ENCODE data around the gene MBP.
A peak's percentile ranks its signal among the peaks of the same experiment; 100 is the strongest.

Gene MBP

GRCh38 chr18:77113361-77114151 is 19.0 kb downstream of the MBP start:
- H3K4me2 ChIP-seq (ENCODE audit: low read length), result no peak overlapping the region
- no peaks in the 10 kb centered on the region for H3K79me1 ChIP-seq (ENCODE audit: low read length)
- H3K18ac ChIP-seq (ENCODE audit: low read length), result no peak overlapping the region
- H3K27me3 ChIP-seq (ENCODE audit: insufficient read depth, low read length, poor library complexity), result no peaks in the 10 kb centered on the region
- WGBS (ENCODE audit: extremely low coverage, insufficient coverage, low lambda C conversion rate), result no CpG with 5 or more reads among the region's 15 CpGs
- H2BK5ac ChIP-seq (ENCODE audit: low read length), result peak overlapping the region; percentile 3
- H2BK15ac ChIP-seq (replicated peaks; ENCODE audit: low read depth), result no peak overlapping the region
- H3K4me3 ChIP-seq (ENCODE audit: low read length), result no peak overlapping the region
- H3K23ac ChIP-seq (ENCODE audit: low read length), result peak overlapping the region; percentile 53
- no peak overlapping the region for H3K4ac ChIP-seq (ENCODE audit: low read depth, low read length)
- no peak overlapping the region for H4K8ac ChIP-seq (ENCODE audit: low read depth, low read length)
- H2AK5ac ChIP-seq (ENCODE audit: low read length), result no peak overlapping the region
- no peak overlapping the region for H3K27ac ChIP-seq (ENCODE audit: low read depth, low read length)
- H2BK120ac ChIP-seq (ENCODE audit: low read depth, low read length), result no peak overlapping the region
- H3K9ac ChIP-seq (ENCODE audit: low read length), result no peak overlapping the region
- no peak overlapping the region for H4K5ac ChIP-seq (ENCODE audit: low read length)
- no peaks in the 10 kb centered on the region for H3K79me2 ChIP-seq (ENCODE audit: control insufficient read depth, insufficient read depth, low read length)
- H3K36me3 ChIP-seq (ENCODE audit: control insufficient read depth, insufficient read depth, low read length), result no peaks in the 10 kb centered on the region
- H3K56ac ChIP-seq (ENCODE audit: low read length), result no peak overlapping the region
- peaks cover 7% of the 10 kb centered on the region for H3K4me1 ChIP-seq (ENCODE audit: control insufficient read depth, low read depth, low read length)
- DNase-seq, result peak; percentile 32

DNA sequence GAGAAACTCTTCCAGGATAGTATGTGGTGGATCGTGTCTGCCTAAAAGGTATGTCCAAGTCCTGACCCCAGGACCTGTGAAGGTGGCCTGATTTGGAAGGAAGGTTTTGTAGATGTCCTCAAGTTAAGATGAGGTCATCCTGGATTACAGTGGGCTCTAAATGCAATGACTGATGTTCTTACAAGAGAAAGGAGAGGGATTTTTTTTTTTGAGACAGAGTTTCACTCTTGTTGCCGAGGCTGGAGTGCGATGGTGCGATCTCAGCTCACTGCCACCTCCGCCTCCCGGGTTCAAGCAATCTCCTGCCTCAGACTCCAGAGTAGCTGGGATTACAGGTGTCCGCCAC is 19.9 kb downstream of the MBP start:
- H3K79me2 ChIP-seq (ENCODE audit: control insufficient read depth, insufficient read depth, low read length), result no peaks in the 10 kb centered on the region
- no peak for DNase-seq
- H3K9ac ChIP-seq (ENCODE audit: low read length), result no peak overlapping the region
- H3K36me3 ChIP-seq (ENCODE audit: control insufficient read depth, insufficient read depth, low read length), result no peaks in the 10 kb centered on the region
- no peaks in the 10 kb centered on the region for H3K27me3 ChIP-seq (ENCODE audit: insufficient read depth, low read length, poor library complexity)
- peaks cover 7% of the 10 kb centered on the region for H3K4me1 ChIP-seq (ENCODE audit: control insufficient read depth, low read depth, low read length)
- no peak overlapping the region for H3K18ac ChIP-seq (ENCODE audit: low read length)
- no peak overlapping the region for H4K5ac ChIP-seq (ENCODE audit: low read length)
- no peak overlapping the region for H3K23ac ChIP-seq (ENCODE audit: low read length)
- no peak overlapping the region for H3K27ac ChIP-seq (ENCODE audit: low read depth, low read length)
- H3K4ac ChIP-seq (ENCODE audit: low read depth, low read length), result no peak overlapping the region
- no peak overlapping the region for H2AK5ac ChIP-seq (ENCODE audit: low read length)
- H2BK15ac ChIP-seq (replicated peaks; ENCODE audit: low read depth), result no peak overlapping the region
- no CpG with 5 or more reads among the region's 7 CpGs for WGBS (ENCODE audit: extremely low coverage, insufficient coverage, low lambda C conversion rate)
- no peak overlapping the region for H4K8ac ChIP-seq (ENCODE audit: low read depth, low read length)
- H2BK120ac ChIP-seq (ENCODE audit: low read depth, low read length), result no peak overlapping the region
- no peak overlapping the region for H3K56ac ChIP-seq (ENCODE audit: low read length)
- H3K79me1 ChIP-seq (ENCODE audit: low read length), result no peaks in the 10 kb centered on the region
- no peak overlapping the region for H3K4me3 ChIP-seq (ENCODE audit: low read length)
- H3K4me2 ChIP-seq (ENCODE audit: low read length), result no peak overlapping the region
- H2BK5ac ChIP-seq (ENCODE audit: low read length), result no peak overlapping the region

DNA sequence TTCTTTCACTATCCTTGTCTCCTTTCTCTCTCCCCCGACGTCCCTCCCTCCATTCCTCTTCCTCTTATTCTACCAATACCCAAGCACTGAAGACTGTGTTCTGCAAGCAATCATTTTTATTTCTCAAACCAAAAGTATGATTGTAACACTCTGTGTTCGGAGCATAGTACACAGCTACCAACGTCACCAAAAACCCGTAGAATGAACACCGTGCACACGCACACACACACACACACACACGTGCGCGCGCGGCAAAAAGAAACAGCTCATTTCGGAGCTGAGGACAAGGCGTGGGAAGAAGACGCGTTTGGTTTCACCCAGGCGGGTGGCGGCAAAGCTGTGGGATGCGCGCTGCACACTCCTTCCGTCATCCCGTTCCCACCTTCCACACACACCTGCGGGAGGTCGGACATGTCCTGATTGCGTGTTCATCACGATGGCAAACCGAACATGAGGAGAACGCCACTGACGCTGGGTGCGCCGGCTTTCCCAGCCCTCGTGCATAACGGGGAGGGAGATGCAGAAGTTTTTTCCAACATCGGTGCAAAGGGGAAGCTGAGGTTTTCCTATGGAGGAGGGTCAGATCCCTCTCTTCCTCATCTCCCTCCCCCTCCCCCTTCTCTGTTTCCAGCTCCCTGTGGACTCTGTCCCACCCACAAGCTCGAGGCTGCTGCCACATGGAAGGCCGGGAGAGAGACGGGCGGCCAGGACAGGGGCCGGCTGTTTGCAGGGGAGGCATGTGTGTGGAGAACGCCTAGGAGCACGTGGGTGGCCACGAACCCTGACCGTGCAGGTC is 20.4 kb downstream of the MBP start:
- no peak overlapping the region for H4K5ac ChIP-seq (ENCODE audit: low read length)
- no peak overlapping the region for H3K18ac ChIP-seq (ENCODE audit: low read length)
- no peak overlapping the region for H2BK15ac ChIP-seq (replicated peaks; ENCODE audit: low read depth)
- no peaks in the 10 kb centered on the region for H3K79me2 ChIP-seq (ENCODE audit: control insufficient read depth, insufficient read depth, low read length)
- no peak overlapping the region for H3K4me3 ChIP-seq (ENCODE audit: low read length)
- WGBS (ENCODE audit: extremely low coverage, insufficient coverage, low lambda C conversion rate), result 100% methylated on average over 2 of the region's 43 CpGs
- no peak overlapping the region for H4K8ac ChIP-seq (ENCODE audit: low read depth, low read length)
- no peak overlapping the region for H3K4ac ChIP-seq (ENCODE audit: low read depth, low read length)
- H3K4me1 ChIP-seq (ENCODE audit: control insufficient read depth, low read depth, low read length), result peaks cover 7% of the 10 kb centered on the region
- no peaks in the 10 kb centered on the region for H3K36me3 ChIP-seq (ENCODE audit: control insufficient read depth, insufficient read depth, low read length)
- H3K23ac ChIP-seq (ENCODE audit: low read length), result no peak overlapping the region
- no peaks in the 10 kb centered on the region for H3K79me1 ChIP-seq (ENCODE audit: low read length)
- H3K9ac ChIP-seq (ENCODE audit: low read length), result no peak overlapping the region
- peak; percentile 22 for DNase-seq
- no peak overlapping the region for H2BK120ac ChIP-seq (ENCODE audit: low read depth, low read length)
- H3K4me2 ChIP-seq (ENCODE audit: low read length), result no peak overlapping the region
- no peak overlapping the region for H3K27ac ChIP-seq (ENCODE audit: low read depth, low read length)
- H3K56ac ChIP-seq (ENCODE audit: low read length), result no peak overlapping the region
- no peaks in the 10 kb centered on the region for H3K27me3 ChIP-seq (ENCODE audit: insufficient read depth, low read length, poor library complexity)
- H2BK5ac ChIP-seq (ENCODE audit: low read length), result no peak overlapping the region
- H2AK5ac ChIP-seq (ENCODE audit: low read length), result no peak overlapping the region

DNA sequence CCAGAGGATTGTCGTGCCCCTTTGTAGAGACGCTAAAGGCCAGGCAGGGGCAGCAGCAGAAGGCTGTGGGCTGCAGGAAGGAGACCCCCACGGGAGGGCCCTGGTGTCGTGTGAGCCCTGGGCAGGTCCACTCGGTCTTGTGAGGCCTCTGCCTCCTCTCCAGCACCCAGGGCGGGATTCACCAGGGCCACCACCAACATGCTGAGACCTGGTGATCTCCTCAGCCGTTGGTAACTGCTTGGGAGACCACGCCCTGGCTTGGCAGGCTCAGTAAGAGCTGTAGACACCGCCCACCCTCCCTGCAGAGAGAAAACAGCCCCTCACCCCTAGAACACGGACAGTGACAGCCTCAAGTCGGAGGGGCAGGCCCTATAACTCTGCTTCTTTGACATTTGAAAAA is 21.1 kb downstream of the MBP start:
- no peak overlapping the region for H3K9ac ChIP-seq (ENCODE audit: low read length)
- no peaks in the 10 kb centered on the region for H3K36me3 ChIP-seq (ENCODE audit: control insufficient read depth, insufficient read depth, low read length)
- H2BK120ac ChIP-seq (ENCODE audit: low read depth, low read length), result no peak overlapping the region
- no peak overlapping the region for H2AK5ac ChIP-seq (ENCODE audit: low read length)
- WGBS (ENCODE audit: extremely low coverage, insufficient coverage, low lambda C conversion rate), result no CpG with 5 or more reads among the region's 11 CpGs
- no peaks in the 10 kb centered on the region for H3K79me1 ChIP-seq (ENCODE audit: low read length)
- no peak overlapping the region for H3K23ac ChIP-seq (ENCODE audit: low read length)
- H2BK15ac ChIP-seq (replicated peaks; ENCODE audit: low read depth), result no peak overlapping the region
- no peak overlapping the region for H4K8ac ChIP-seq (ENCODE audit: low read depth, low read length)
- no peak overlapping the region for H3K4me2 ChIP-seq (ENCODE audit: low read length)
- H3K4ac ChIP-seq (ENCODE audit: low read depth, low read length), result no peak overlapping the region
- no peak overlapping the region for H4K5ac ChIP-seq (ENCODE audit: low read length)
- H3K27me3 ChIP-seq (ENCODE audit: insufficient read depth, low read length, poor library complexity), result no peaks in the 10 kb centered on the region
- H3K56ac ChIP-seq (ENCODE audit: low read length), result no peak overlapping the region
- H3K79me2 ChIP-seq (ENCODE audit: control insufficient read depth, insufficient read depth, low read length), result no peaks in the 10 kb centered on the region
- no peak overlapping the region for H2BK5ac ChIP-seq (ENCODE audit: low read length)
- H3K18ac ChIP-seq (ENCODE audit: low read length), result no peak overlapping the region
- DNase-seq, result no peak
- H3K4me3 ChIP-seq (ENCODE audit: low read length), result no peak overlapping the region
- peaks cover 7% of the 10 kb centered on the region for H3K4me1 ChIP-seq (ENCODE audit: control insufficient read depth, low read depth, low read length)
- no peak overlapping the region for H3K27ac ChIP-seq (ENCODE audit: low read depth, low read length)

GRCh38 chr18:77110936-77111335 is 21.6 kb downstream of the MBP start:
- no peak overlapping the region for H3K4me3 ChIP-seq (ENCODE audit: low read length)
- peaks cover 7% of the 10 kb centered on the region for H3K4me1 ChIP-seq (ENCODE audit: control insufficient read depth, low read depth, low read length)
- no peaks in the 10 kb centered on the region for H3K79me2 ChIP-seq (ENCODE audit: control insufficient read depth, insufficient read depth, low read length)
- H4K8ac ChIP-seq (ENCODE audit: low read depth, low read length), result no peak overlapping the region
- no peak overlapping the region for H2BK5ac ChIP-seq (ENCODE audit: low read length)
- H2AK5ac ChIP-seq (ENCODE audit: low read length), result no peak overlapping the region
- H3K4me2 ChIP-seq (ENCODE audit: low read length), result no peak overlapping the region
- no peak overlapping the region for H3K27ac ChIP-seq (ENCODE audit: low read depth, low read length)
- H4K5ac ChIP-seq (ENCODE audit: low read length), result no peak overlapping the region
- no peak overlapping the region for H2BK15ac ChIP-seq (replicated peaks; ENCODE audit: low read depth)
- H3K36me3 ChIP-seq (ENCODE audit: control insufficient read depth, insufficient read depth, low read length), result no peaks in the 10 kb centered on the region
- H3K23ac ChIP-seq (ENCODE audit: low read length), result no peak overlapping the region
- no CpG with 5 or more reads among the region's 14 CpGs for WGBS (ENCODE audit: extremely low coverage, insufficient coverage, low lambda C conversion rate)
- H3K4ac ChIP-seq (ENCODE audit: low read depth, low read length), result no peak overlapping the region
- no peaks in the 10 kb centered on the region for H3K79me1 ChIP-seq (ENCODE audit: low read length)
- DNase-seq, result no peak
- H2BK120ac ChIP-seq (ENCODE audit: low read depth, low read length), result no peak overlapping the region
- no peak overlapping the region for H3K9ac ChIP-seq (ENCODE audit: low read length)
- no peak overlapping the region for H3K18ac ChIP-seq (ENCODE audit: low read length)
- no peak overlapping the region for H3K56ac ChIP-seq (ENCODE audit: low read length)
- H3K27me3 ChIP-seq (ENCODE audit: insufficient read depth, low read length, poor library complexity), result no peaks in the 10 kb centered on the region

All from mesendoderm (in vitro differentiated cells).